Adrenal gland (tissue), 12 donors: ENCODE measurements around the gene TCF7L1. TPM values are rescaled to one million over a fixed set of nuclear protein-coding genes. Genes with fewer than 3 reads are reported as not detected.
"Not testable (repeated sequence)": the region's sequence is repeated elsewhere in the genome, so short reads cannot be mapped to it uniquely, and the experiment has no call there.

Source experiments
- DNase-seq, 7 donors: peaks; one replicate each; pipeline ENCODE4 v3.0.0-alpha.2; 2019 to 2020
- H3K27ac ChIP-seq, 5 donors: fragments of 200-600 bp; sonication (generic) in 4 of 5; 1 replicate in 3 of 5; 2 replicates in 2 of 5; pipeline versions ENCODE4 v1.5.1 to v1.8.0; 2016 to 2020; ENCODE audit warnings: mild to moderate bottlenecking in 1 of 5
- H3K27me3 ChIP-seq: fragments of 200-600 bp; 2 replicates; pipeline ENCODE4 v1.8.0; 2021
- H3K36me3 ChIP-seq, 2 donors: fragments of 200-600 bp; replicated peaks in 1 of 2; 1 replicate in 1 of 2; 2 replicates in 1 of 2; pipeline versions ENCODE4 v1.5.1 to v1.8.0; 2018 to 2022
- H3K4me1 ChIP-seq, 2 donors: fragments of 200-600 bp; replicated peaks in 1 of 2; 1 replicate in 1 of 2; 2 replicates in 1 of 2; pipeline versions ENCODE4 v1.5.1 to v1.8.0; 2018 to 2021
- H3K4me3 ChIP-seq, 4 donors: fragments of 200-600 bp; sonication (generic) in 3 of 4; one replicate each; pipeline ENCODE4 v1.5.1; 2016 to 2018
- H3K9me3 ChIP-seq, 3 donors: fragments of 200-600 bp; sonication (generic) in 1 of 3; replicated peaks in 1 of 3; 1 replicate in 2 of 3; 2 replicates in 1 of 3; pipeline versions ENCODE4 v1.5.1 to v1.8.0; 2016 to 2021
- CTCF ChIP-seq, 6 experiments: fragments of 450-650 bp in 4 of 6; fragments of 200-600 bp in 2 of 6; sonication (generic) in 1 of 6; IDR thresholded peaks; 1 replicate in 5 of 6; 2 replicates in 1 of 6; pipeline versions ENCODE4 v1.5.1 to v1.8.0; 2016 to 2021; ENCODE audit warnings: antibody characterized with exemption in 6 of 6, mild to moderate bottlenecking in 2 of 6, moderate library complexity in 1 of 6
- POLR2A ChIP-seq, 2 donors: fragments of 450-650 bp; IDR thresholded peaks; one replicate each; pipeline ENCODE4 v1.6.1; 2017; ENCODE audit warnings: antibody characterized with exemption in 2 of 2, mild to moderate bottlenecking in 2 of 2, moderate library complexity in 1 of 2
- WGBS, 4 donors: extraction: QIAGEN DNeasy Blood & Tissue Kit in 2 of 4; methylation state at CpG; one replicate each; pipeline versions ENCODE4 v1.1.5 to v1.1.7; 2013 to 2017; 5-methylcytosine and 5-hydroxymethylcytosine counted together
- intact Hi-C, 2 donors: fragments of 100-400 bp; cut with DNase I; formaldehyde crosslinking; loops; one replicate each; pipeline versions ENCODE4 v1.14.1 to v1.15.0; 2022 to 2023
- polyA plus RNA-seq, 3 donors: library from polyadenylated mRNA; stranded (reverse); fragments of 200-250 nt in 2 of 3; fragments of 350-450 nt in 1 of 3; fragmentation: Illumina TruSeq in 1 of 3; extraction: RNeasy Lipid Tissue Mini Kit (QIAGEN cat#74804) in 1 of 3; gene quantifications; one replicate each; pipeline ENCODE4 v1.2.3, GENCODE V29; 2013 to 2014
- total RNA-seq, 9 donors: library from RNA; depleted of rRNA in 4 of 9; stranded (reverse); fragments of >200 nt in 4 of 9; fragments of 120-200 nt in 1 of 9; fragmentation: NEBNext Ultra II Directional in 1 of 9; extraction: Animal tissue kit (Norgen Biotek cat#: 25700) in 1 of 9; gene quantifications; one replicate each; pipeline versions ENCODE4 v1.1.0 to v1.2.4, GENCODE V29; 2013 to 2023
- donor health status: healthy with polysubstance abuse.
- donor health status: Bipolar disorder and iron deficiency.
- donor health status: DM: yes; HTN: yes; CAD: no.
- donor health status: DM: no; HTN: no; CAD: no.
- donor health status: DM: no; HTN: no; CAD: no.
- donor health status: DM: yes; HTN: yes; CAD: no.

Gene TCF7L1
- total and polyA plus RNA-seq, 12 donors = 0.36 to 8.9 (median 3.2) TPM

DNA sequence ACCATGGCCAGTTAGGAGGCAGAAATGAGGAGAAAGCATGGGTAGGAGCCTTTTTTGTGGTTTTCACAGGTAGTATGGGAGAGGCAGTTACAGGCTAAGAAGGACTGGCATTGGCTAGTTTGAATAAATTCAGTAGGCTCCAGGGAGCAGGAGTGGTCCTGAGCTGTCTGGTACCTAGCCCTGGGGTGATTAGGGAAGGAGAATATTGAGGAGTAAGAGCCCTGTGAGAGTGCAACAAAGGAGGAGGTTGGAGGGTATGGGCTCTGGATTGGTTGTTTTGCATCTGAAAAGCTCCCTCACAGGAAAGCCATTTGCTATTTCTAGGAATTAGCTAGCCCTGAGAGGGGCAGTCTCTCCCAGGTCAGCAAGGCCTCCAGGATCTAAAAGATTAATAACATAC is 13.3 kb upstream of the TCF7L1 start:
- no peak for TF ChIP-seq CTCF (IDR thresholded peaks at IDR 0.05)
- TF ChIP-seq POLR2A (IDR thresholded peaks at IDR 0.05) = no peak
- Histone ChIP-seq H3K27me3 (no peaks in the 10 kb centered on the region), H3K36me3 (no peaks in the 10 kb centered on the region), H3K4me3 (no peak overlapping the region), H3K4me1 (no peaks in the 10 kb centered on the region), H3K9me3 (no peaks in the 10 kb centered on the region), H3K27ac (no peak overlapping the region)
- DNase-seq = no peak
- intact Hi-C loops = no loop called here

DNA sequence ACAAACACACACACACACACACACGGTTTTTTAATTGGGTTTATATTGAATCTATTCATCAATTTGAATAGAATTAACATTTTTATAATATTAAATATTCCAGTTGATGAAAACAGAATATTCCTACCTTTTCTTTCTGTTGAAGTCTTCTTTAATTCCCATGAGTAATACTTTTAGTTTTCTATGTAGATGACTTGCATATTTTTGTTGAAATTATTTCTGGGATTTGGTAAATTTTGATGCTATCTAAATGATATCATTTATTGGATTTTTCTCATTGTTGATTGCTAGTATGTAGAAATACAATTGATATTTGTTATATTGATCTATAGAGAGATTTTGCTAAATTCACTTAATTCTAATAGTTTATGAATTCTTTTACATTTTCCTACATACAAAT is 12.8 kb upstream of the TCF7L1 start:
- WGBS, 4 donors = 52 to 62% (median 55%) methylated on average over 1 of the region's 1 CpG
- Histone ChIP-seq H3K4me3 (no peak overlapping the region), H3K9me3 (no peaks in the 10 kb centered on the region), H3K36me3 (no peaks in the 10 kb centered on the region), H3K4me1 (no peaks in the 10 kb centered on the region), H3K27me3 (no peaks in the 10 kb centered on the region), H3K27ac (no peak overlapping the region)
- intact Hi-C loops = no loop called here
- TF ChIP-seq CTCF (IDR thresholded peaks at IDR 0.05) (no peak), POLR2A (IDR thresholded peaks at IDR 0.05) (no peak)
- no peak for DNase-seq

- H3K27ac ChIP-seq, H3K9me3 ChIP-seq, H3K4me1 ChIP-seq, DNase-seq, intact Hi-C loops, H3K27me3 ChIP-seq, H3K4me3 ChIP-seq, H3K36me3 ChIP-seq: not testable (repeated sequence)
- WGBS, 4 donors = 79 to 84% (median 82%) methylated on average over 5 of the region's 5 CpGs
These were observed 6.7 kb upstream of the TCF7L1 start for GRCh38 chr2:85126462-85126861.

DNA sequence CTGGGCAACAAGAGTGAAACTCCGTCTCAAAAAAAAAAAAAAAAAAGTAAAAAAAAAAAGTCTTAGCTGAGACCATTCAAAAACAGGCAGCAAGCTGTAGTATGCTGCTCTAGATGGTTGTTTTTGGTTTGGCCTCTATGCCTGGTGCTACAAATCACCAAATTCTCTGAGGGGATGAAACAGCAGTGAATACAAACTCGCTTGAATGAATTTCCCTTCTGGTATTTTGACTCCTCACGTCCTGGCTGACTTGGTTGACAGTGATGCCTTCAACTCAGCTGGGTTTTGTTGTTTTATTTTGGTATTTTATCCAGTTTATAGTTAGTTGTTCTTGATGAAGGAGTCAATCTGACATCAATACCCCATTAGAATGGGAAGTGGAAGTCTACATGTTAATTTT is 3.3 kb upstream of the TCF7L1 start:
- H3K27me3 ChIP-seq = no peaks in the 10 kb centered on the region
- no peak overlapping the region for H3K4me3 ChIP-seq
- no peak for DNase-seq
- TF ChIP-seq POLR2A (IDR thresholded peaks at IDR 0.05) (no peak), CTCF (IDR thresholded peaks at IDR 0.05) (no peak)
- H3K27ac ChIP-seq = no peak overlapping the region
- peaks cover 3 to 8% of the 10 kb centered on the region in 2 donors for H3K4me1 ChIP-seq
- no peaks in the 10 kb centered on the region for H3K36me3 ChIP-seq
- intact Hi-C loops = loop anchor here (5.0 kb wide), 2 partner anchors 152 to 157 kb away; no protein-coding TSS in a partner anchor
- WGBS, 4 donors = 59 to 72% (median 67%) methylated on average over 3 of the region's 3 CpGs
- H3K9me3 ChIP-seq = no peaks in the 10 kb centered on the region

DNA sequence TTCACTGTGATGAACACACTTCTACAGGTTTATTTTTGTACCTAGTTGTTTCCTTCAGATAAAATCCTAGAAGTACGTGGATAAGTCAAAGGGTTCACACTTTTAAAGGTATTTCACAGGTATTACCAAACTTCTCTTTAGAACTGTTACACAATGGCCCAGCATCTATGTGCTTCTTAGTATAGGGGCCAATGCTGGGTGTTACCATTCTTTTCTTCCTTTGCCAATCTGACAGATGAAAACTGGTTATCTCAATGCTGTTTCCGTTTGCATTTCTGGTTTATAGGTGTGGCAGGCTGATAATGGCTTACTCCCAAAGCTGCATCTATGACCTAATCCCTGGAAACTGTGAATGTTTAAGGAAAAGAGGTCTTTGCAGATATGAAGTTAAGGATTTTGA is 2.8 kb upstream of the TCF7L1 start:
- H3K4me3 ChIP-seq = no peak overlapping the region
- H3K27ac ChIP-seq = no peak overlapping the region
- no peaks in the 10 kb centered on the region for H3K27me3 ChIP-seq
- peaks cover 3 to 8% of the 10 kb centered on the region in 2 donors for H3K4me1 ChIP-seq
- intact Hi-C loops = loop anchor here (5.0 kb wide), 2 partner anchors 152 to 157 kb away; no protein-coding TSS in a partner anchor
- H3K36me3 ChIP-seq = no peaks in the 10 kb centered on the region
- WGBS, 4 donors = 36 to 54% (median 52%) methylated on average over 2 of the region's 2 CpGs
- no peaks in the 10 kb centered on the region for H3K9me3 ChIP-seq
- no peak for DNase-seq
- no peak for TF ChIP-seq POLR2A (IDR thresholded peaks at IDR 0.05)
